ENCODE results near the gene MINDY1.
A peak's percentile ranks its signal among the peaks of the same experiment; 100 is the strongest.

The MINDY1 gene

GRCh38 chr1:151007853-151008243 is 1.1 kb upstream of the MINDY1 start:
- DNase-seq (ENCODE audit: low read depth) = no peak
- peak overlapping the region; percentile 63 for H3K4me3 ChIP-seq (ENCODE audit: low read depth, low read length)
- no peak for TF ChIP-seq CTCF (IDR thresholded peaks at IDR 0.05; ENCODE audit: control insufficient read depth, extremely low read depth, insufficient read depth)

- no peak for DNase-seq (ENCODE audit: low read depth)
- TF ChIP-seq CTCF (IDR thresholded peaks at IDR 0.05; ENCODE audit: control insufficient read depth, extremely low read depth, insufficient read depth) = no peak
- peak overlapping the region; percentile 50 for H3K4me3 ChIP-seq (ENCODE audit: low read depth, low read length)
These were observed 878 bp downstream of the MINDY1 start for GRCh38 chr1:151005729-151006319.

- TF ChIP-seq CTCF (IDR thresholded peaks at IDR 0.05; ENCODE audit: control insufficient read depth, extremely low read depth, insufficient read depth) = no peak
- no peak for DNase-seq (ENCODE audit: low read depth)
- no peak overlapping the region for H3K4me3 ChIP-seq (ENCODE audit: low read depth, low read length)
These were observed 3.5 kb downstream of the MINDY1 start for GRCh38 chr1:151003180-151003579.

- no peak for DNase-seq (ENCODE audit: low read depth)
- no peak for TF ChIP-seq CTCF (IDR thresholded peaks at IDR 0.05; ENCODE audit: control insufficient read depth, extremely low read depth, insufficient read depth)
- no peak overlapping the region for H3K4me3 ChIP-seq (ENCODE audit: low read depth, low read length)
These were observed 4.1 kb downstream of the MINDY1 start for GRCh38 chr1:151002611-151003010.

- no peak overlapping the region for H3K4me3 ChIP-seq (ENCODE audit: low read depth, low read length)
- no peak for TF ChIP-seq CTCF (IDR thresholded peaks at IDR 0.05; ENCODE audit: control insufficient read depth, extremely low read depth, insufficient read depth)
- no peak for DNase-seq (ENCODE audit: low read depth)
These were observed 4.7 kb downstream of the MINDY1 start for GRCh38 chr1:151002051-151002450.

- no peak for TF ChIP-seq CTCF (IDR thresholded peaks at IDR 0.05; ENCODE audit: control insufficient read depth, extremely low read depth, insufficient read depth)
- DNase-seq (ENCODE audit: low read depth) = no peak
- H3K4me3 ChIP-seq (ENCODE audit: low read depth, low read length) = no peak overlapping the region
These were observed 5.1 kb downstream of the MINDY1 start for GRCh38 chr1:151001602-151002001.

GRCh38 chr1:151000408-151000807 is 6.3 kb downstream of the MINDY1 start:
- DNase-seq (ENCODE audit: low read depth) = no peak
- no peak overlapping the region for H3K4me3 ChIP-seq (ENCODE audit: low read depth, low read length)
- TF ChIP-seq CTCF (IDR thresholded peaks at IDR 0.05; ENCODE audit: control insufficient read depth, extremely low read depth, insufficient read depth) = no peak
